Esophagus muscularis mucosa (tissue), 4 donors: ENCODE results near the gene ERI3. TPM values are rescaled to one million over a fixed set of nuclear protein-coding genes. Genes with fewer than 3 reads are reported as not detected.

Experiments
- DNase-seq: peaks from one replicate; pipeline ENCODE4 v3.0.0-alpha.2; 2017; ENCODE audit errors: extremely low spot score
- H3K27ac ChIP-seq, 4 donors: fragments of 200-600 bp; sonication (generic); replicated peaks in 1 of 4; 1 replicate in 3 of 4; 2 replicates in 1 of 4; pipeline ENCODE4 v1.5.1; 2016 to 2019; ENCODE audit warnings: mild to moderate bottlenecking in 1 of 4
- H3K27me3 ChIP-seq, 4 donors: fragments of 200-600 bp; sonication (generic); one replicate each; pipeline versions ENCODE4 v1.5.1 to v1.6.0; 2016 to 2019
- H3K36me3 ChIP-seq, 4 donors: fragments of 200-600 bp; sonication (generic); one replicate each; pipeline ENCODE4 v1.5.1; 2016 to 2019
- H3K4me1 ChIP-seq, 4 donors: fragments of 200-600 bp; sonication (generic); one replicate each; pipeline ENCODE4 v1.5.1; 2016 to 2019
- H3K4me3 ChIP-seq, 4 donors: fragments of 200-600 bp; sonication (generic); 1 replicate in 2 of 4; 2 replicates in 2 of 4; pipeline ENCODE4 v1.5.1; 2016 to 2019; ENCODE audit warnings: mild to moderate bottlenecking in 4 of 4, moderate library complexity in 1 of 4
- H3K9me3 ChIP-seq, 4 donors: fragments of 200-600 bp; sonication (generic); 1 replicate in 3 of 4; 2 replicates in 1 of 4; pipeline ENCODE4 v1.5.1; 2016 to 2019
- CTCF ChIP-seq, 3 experiments: fragments of 200-600 bp in 2 of 3; fragments of 450-650 bp in 1 of 3; sonication (generic) in 2 of 3; IDR thresholded peaks; one replicate each; pipeline ENCODE4 v1.5.1; 2017 to 2019; ENCODE audit warnings: antibody characterized with exemption in 3 of 3, mild to moderate bottlenecking in 2 of 3, moderate library complexity in 1 of 3
- EP300 ChIP-seq: sonication (generic); formaldehyde crosslinking; IDR thresholded peaks from one replicate; pipeline ENCODE4 v1.6.1; 2017; ENCODE audit warnings: antibody characterized with exemption
- POLR2A ChIP-seq: fragments of 450-650 bp; IDR thresholded peaks from one replicate; pipeline ENCODE4 v1.6.1; 2017; ENCODE audit warnings: antibody characterized with exemption, moderate library complexity, mild to moderate bottlenecking, low read depth
- POLR2AphosphoS5 ChIP-seq, 2 donors: sonication (generic); formaldehyde crosslinking; IDR thresholded peaks; one replicate each; pipeline ENCODE4 v1.6.1; 2017; ENCODE audit warnings: antibody characterized with exemption in 2 of 2
- WGBS: methylation state at CpG from one replicate; pipeline ENCODE4 v1.1.5; 2018; 5-methylcytosine and 5-hydroxymethylcytosine counted together
- intact Hi-C: fragments of 100-400 bp; cut with DNase I; formaldehyde crosslinking; loops from one replicate; pipeline ENCODE4 v1.15.1; 2023
- total RNA-seq, 4 donors: library from RNA; depleted of rRNA; stranded (reverse); fragments of >200 nt; gene quantifications; one replicate each; pipeline versions ENCODE4 v1.1.0 to v1.2.1, GENCODE V29; 2016

ERI3 gene
- total RNA-seq, 4 donors from 2014 or later: 40.4 to 56.6 (median 47.0) TPM

- Histone ChIP-seq H3K4me1 (no peaks in the 10 kb centered on the region), H3K9me3 (no peaks in the 10 kb centered on the region), H3K27ac (no peak overlapping the region), H3K36me3 (peaks cover 31 to 99% (median 86%) of the 10 kb centered on the region in 4 donors), H3K27me3 (no peaks in the 10 kb centered on the region), H3K4me3 (no peak overlapping the region)
- no peak for DNase-seq
- no peak for TF ChIP-seq POLR2AphosphoS5 (IDR thresholded peaks at IDR 0.05)
- no peak for TF ChIP-seq POLR2A
- no peak for TF ChIP-seq CTCF (IDR thresholded peaks at IDR 0.05)
- TF ChIP-seq EP300: no peak
- intact Hi-C loops: no loop called here
- 91% methylated on average over 3 of the region's 3 CpGs for WGBS
Observed at GRCh38 chr1:44310006-44310405, 45.1 kb downstream of the ERI3 start.

GRCh38 chr1:44305962-44306422 lies 49.1 kb downstream of the ERI3 start:
- Histone ChIP-seq H3K27me3 (no peaks in the 10 kb centered on the region), H3K36me3 (peaks cover 45 to 100% (median 81%) of the 10 kb centered on the region in 4 donors), H3K9me3 (no peaks in the 10 kb centered on the region), H3K4me1 (no peaks in the 10 kb centered on the region), H3K27ac (no peak overlapping the region), H3K4me3 (no peak overlapping the region)
- intact Hi-C loops: no loop called here
- 74% methylated on average over 12 of the region's 12 CpGs for WGBS
- TF ChIP-seq CTCF (IDR thresholded peaks at IDR 0.05): no peak
- DNase-seq: no peak

DNA sequence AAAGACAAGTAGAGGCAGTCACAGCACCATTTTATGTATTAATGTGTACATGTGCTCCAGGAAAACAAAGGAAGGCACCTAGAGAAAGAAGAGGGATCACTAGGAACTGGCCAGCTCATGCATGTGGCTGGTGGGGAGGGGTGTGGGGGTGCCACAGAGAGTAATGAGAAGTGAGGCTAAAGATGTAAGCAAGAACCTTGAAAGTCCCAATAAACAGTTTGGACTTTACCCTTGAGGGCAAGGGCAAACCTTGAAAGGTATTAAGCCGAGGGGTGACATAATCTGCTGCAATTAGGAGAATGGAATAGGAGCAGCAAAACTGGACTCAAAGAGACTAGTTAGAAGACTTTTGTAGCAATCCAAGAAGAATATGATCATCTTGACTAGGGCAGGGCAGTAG lies 51.5 kb downstream of the ERI3 start:
- H3K36me3 ChIP-seq: peaks cover 48 to 100% (median 78%) of the 10 kb centered on the region in 4 donors

GRCh38 chr1:44302541-44302940 lies 52.5 kb downstream of the ERI3 start:
- Histone ChIP-seq H3K27ac (no peak overlapping the region), H3K27me3 (no peaks in the 10 kb centered on the region), H3K9me3 (no peaks in the 10 kb centered on the region), H3K4me1 (no peaks in the 10 kb centered on the region), H3K4me3 (no peak overlapping the region), H3K36me3 (peaks cover 46 to 100% (median 76%) of the 10 kb centered on the region in 4 donors)
- intact Hi-C loops: no loop called here
- DNase-seq: no peak
- 86% methylated on average over 6 of the region's 6 CpGs for WGBS
- TF ChIP-seq POLR2AphosphoS5 (IDR thresholded peaks at IDR 0.05) (no peak), CTCF (IDR thresholded peaks at IDR 0.05) (no peak), POLR2A (no peak), EP300 (no peak)

More for the DNA sequence above, 51.5 kb downstream of the ERI3 start:
- TF ChIP-seq CTCF (IDR thresholded peaks at IDR 0.05) (no peak), EP300 (no peak), POLR2AphosphoS5 (IDR thresholded peaks at IDR 0.05) (no peak), POLR2A (no peak)
- H3K4me3 ChIP-seq: no peak overlapping the region
- no peak for DNase-seq
- 92% methylated on average over 1 of the region's 1 CpG for WGBS
- H3K27me3 ChIP-seq: no peaks in the 10 kb centered on the region
- H3K9me3 ChIP-seq: no peaks in the 10 kb centered on the region
- H3K27ac ChIP-seq: no peak overlapping the region
- no peaks in the 10 kb centered on the region for H3K4me1 ChIP-seq
- intact Hi-C loops: no loop called here

GRCh38 chr1:44301442-44301841 lies 53.6 kb downstream of the ERI3 start:
- no peak for DNase-seq
- Histone ChIP-seq H3K4me3 (no peak overlapping the region), H3K27ac (no peak overlapping the region), H3K36me3 (peaks cover 35 to 100% (median 75%) of the 10 kb centered on the region in 4 donors), H3K9me3 (no peaks in the 10 kb centered on the region), H3K27me3 (no peaks in the 10 kb centered on the region), H3K4me1 (no peaks in the 10 kb centered on the region)
- intact Hi-C loops: no loop called here
- no peak for TF ChIP-seq EP300
- no peak for TF ChIP-seq CTCF (IDR thresholded peaks at IDR 0.05)
- TF ChIP-seq POLR2A: no peak
- no peak for TF ChIP-seq POLR2AphosphoS5 (IDR thresholded peaks at IDR 0.05)
- WGBS: 88% methylated on average over 5 of the region's 5 CpGs
